ENCODE measurements around the gene FXR2. TPM values are rescaled to one million over a fixed set of nuclear protein-coding genes. Genes with fewer than 3 reads are reported as not detected.

FXR2 gene
- total and polyA plus RNA-seq, 2 donors (not counting 3 experiments of a cell fraction or from before 2014, with no cell fraction given) = 40.1 to 48.9 TPM

DNA sequence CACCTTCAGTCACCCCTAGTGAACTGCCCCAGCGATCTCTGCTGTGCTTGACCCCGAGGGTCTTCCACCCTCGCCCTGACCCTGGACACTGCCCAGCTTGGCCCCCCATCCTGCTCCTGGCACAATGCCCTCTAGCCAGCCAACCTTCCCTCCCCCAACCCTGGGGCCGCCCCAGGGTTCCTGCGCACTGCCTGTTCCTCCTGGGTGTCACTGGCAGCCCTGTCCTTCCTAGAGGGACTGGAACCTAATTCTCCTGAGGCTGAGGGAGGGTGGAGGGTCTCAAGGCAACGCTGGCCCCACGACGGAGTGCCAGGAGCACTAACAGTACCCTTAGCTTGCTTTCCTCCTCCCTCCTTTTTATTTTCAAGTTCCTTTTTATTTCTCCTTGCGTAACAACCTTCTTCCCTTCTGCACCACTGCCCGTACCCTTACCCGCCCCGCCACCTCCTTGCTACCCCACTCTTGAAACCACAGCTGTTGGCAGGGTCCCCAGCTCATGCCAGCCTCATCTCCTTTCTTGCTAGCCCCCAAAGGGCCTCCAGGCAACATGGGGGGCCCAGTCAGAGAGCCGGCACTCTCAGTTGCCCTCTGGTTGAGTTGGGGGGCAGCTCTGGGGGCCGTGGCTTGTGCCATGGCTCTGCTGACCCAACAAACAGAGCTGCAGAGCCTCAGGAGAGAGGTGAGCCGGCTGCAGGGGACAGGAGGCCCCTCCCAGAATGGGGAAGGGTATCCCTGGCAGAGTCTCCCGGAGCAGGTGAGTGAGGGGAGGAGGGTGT lies 56.0 kb downstream of the FXR2 start, which contains the start of gene TNFSF13:
Gene TNFSF13 (plus strand): TSS at position 207 of the 776 bp plus-strand sequence. CDS start 290 bp downstream, at position 497.
- CTCF ChIA-PET = interaction anchor here (0.9 to 6.7 kb wide), 14 partner anchors 9 to 513 kb away, joined by 3 to 314 read pairs (median 4); partner anchors contain the start of gene SOX15
- TF ChIP-seq, protein P1, sequence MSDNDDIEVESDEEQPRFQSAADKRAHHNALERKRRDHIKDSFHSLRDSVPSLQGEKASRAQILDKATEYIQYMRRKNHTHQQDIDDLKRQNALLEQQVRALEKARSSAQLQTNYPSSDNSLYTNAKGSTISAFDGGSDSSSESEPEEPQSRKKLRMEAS (IDR thresholded peaks at IDR 0.05; ENCODE audit: insufficient read depth, insufficient read length) = no peak
- TF ChIP-seq JUN (IDR thresholded peaks at IDR 0.05; ENCODE audit: borderline replicate concordance, insufficient read depth, insufficient read length, low read depth) (no peak), GATA2 (IDR thresholded peaks at IDR 0.05; ENCODE audit: insufficient read depth, insufficient read length, low read depth, low read length) (no peak), MYC (IDR thresholded peaks at IDR 0.05; ENCODE audit: low read depth, low read length) (no peak), POLR2A (IDR thresholded peaks at IDR 0.05; ENCODE audit: low read depth, low read length) (no peak), FOS (IDR thresholded peaks at IDR 0.05; ENCODE audit: borderline replicate concordance, insufficient read depth, low read length) (no peak), POLR2AphosphoS5 (IDR thresholded peaks at IDR 0.05; ENCODE audit: insufficient read depth, low read depth, low read length) (no peak)
- TF ChIP-seq, protein P2, sequence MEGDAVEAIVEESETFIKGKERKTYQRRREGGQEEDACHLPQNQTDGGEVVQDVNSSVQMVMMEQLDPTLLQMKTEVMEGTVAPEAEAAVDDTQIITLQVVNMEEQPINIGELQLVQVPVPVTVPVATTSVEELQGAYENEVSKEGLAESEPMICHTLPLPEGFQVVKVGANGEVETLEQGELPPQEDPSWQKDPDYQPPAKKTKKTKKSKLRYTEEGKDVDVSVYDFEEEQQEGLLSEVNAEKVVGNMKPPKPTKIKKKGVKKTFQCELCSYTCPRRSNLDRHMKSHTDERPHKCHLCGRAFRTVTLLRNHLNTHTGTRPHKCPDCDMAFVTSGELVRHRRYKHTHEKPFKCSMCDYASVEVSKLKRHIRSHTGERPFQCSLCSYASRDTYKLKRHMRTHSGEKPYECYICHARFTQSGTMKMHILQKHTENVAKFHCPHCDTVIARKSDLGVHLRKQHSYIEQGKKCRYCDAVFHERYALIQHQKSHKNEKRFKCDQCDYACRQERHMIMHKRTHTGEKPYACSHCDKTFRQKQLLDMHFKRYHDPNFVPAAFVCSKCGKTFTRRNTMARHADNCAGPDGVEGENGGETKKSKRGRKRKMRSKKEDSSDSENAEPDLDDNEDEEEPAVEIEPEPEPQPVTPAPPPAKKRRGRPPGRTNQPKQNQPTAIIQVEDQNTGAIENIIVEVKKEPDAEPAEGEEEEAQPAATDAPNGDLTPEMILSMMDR (IDR thresholded peaks at IDR 0.05; ENCODE audit: extremely low read depth in 1 of 2, insufficient read depth in 1 of 2, low read depth in 1 of 2, low read length in 2 of 2) = no peak
- peaks cover 0 to 2% of the 10 kb centered on the region in 2 experiments for H3K36me3 ChIP-seq (ENCODE audit: control insufficient read depth in 2 of 2, extremely low read depth in 1 of 2, insufficient read depth in 2 of 2, low read length in 2 of 2)
- no peaks in the 10 kb centered on the region for H4K20me1 ChIP-seq (replicated peaks; ENCODE audit: control insufficient read depth, extremely low read depth, insufficient read depth, low read length)
- H3K4me3 ChIP-seq (replicated peaks in 1 of 3; ENCODE audit: insufficient read depth in 1 of 3, low read depth in 1 of 3, low read length in 3 of 3) = no peak within 1 kb of the TSS
- BruUV-seq (replicated peaks) = no TSS peak
- H3K79me2 ChIP-seq (ENCODE audit: control insufficient read depth, insufficient read depth, low read length) = peaks cover 19% of the 10 kb centered on the region
- DNase-seq (ENCODE audit: low read depth, low spot score) (no peak), FAIRE-seq (no peak)
- H3K27me3 ChIP-seq (ENCODE audit: control insufficient read depth in 2 of 2, insufficient read depth in 2 of 2, low read length in 2 of 2) = no peaks in the 10 kb centered on the region
- H3K27ac ChIP-seq (ENCODE audit: insufficient read depth, low read depth, low read length) = peak within 1 kb of the TSS; percentile 70
- H3K9me3 ChIP-seq (replicated peaks; ENCODE audit: control insufficient read depth, insufficient read depth, low read length) = no peaks in the 10 kb centered on the region
- intact Hi-C loops (cut with micrococcal nuclease) = loop anchor here (1.0 kb wide), 1 partner anchor 123 kb away; the partner anchor contains the start of gene TMEM102
- no peaks in the 10 kb centered on the region for H3K9me1 ChIP-seq (replicated peaks; ENCODE audit: control insufficient read depth, extremely low read depth, insufficient read depth, low read length)
- peak within 1 kb of the TSS; percentile 53 for H3K4me2 ChIP-seq (ENCODE audit: insufficient read depth, low read length)
- dilution Hi-C loops (cut with MboI; ENCODE audit: extremely low pct_ligation_motif_present, low sequenced_read_pairs) = no loop called here
- POLR2A ChIA-PET = interaction anchor here (1.1 to 1.8 kb wide), 2 partner anchors 74 to 79 kb away, joined by 3 to 7 read pairs; partner anchors contain the start of genes POLR2A and ZBTB4
- peak within 1 kb of the TSS; percentile 65 for H3K9ac ChIP-seq (replicated peaks; ENCODE audit: extremely low read depth, insufficient read depth, low read length)
- H3K4me1 ChIP-seq (ENCODE audit: control insufficient read depth, extremely low read depth, insufficient read depth, low read length) = peaks cover 34% of the 10 kb centered on the region
- peak within 1 kb of the TSS; percentile 77 for H2AFZ ChIP-seq (ENCODE audit: low read depth, low read length)

All from endothelial cell of umbilical vein (primary cell).